GM20431 (cell line): ENCODE results near the gene FUT9.

ENCODE experiments used
- in situ Hi-C: fragments of 300-500 bp; cut with MseI, MboI; formaldehyde crosslinking; loops from one replicate; pipeline ENCODE4 v1.15.0; 2020; ENCODE audit warnings: low sequenced_read_pairs; ENCODE audit not compliant: unreplicated experiment

Gene FUT9

DNA sequence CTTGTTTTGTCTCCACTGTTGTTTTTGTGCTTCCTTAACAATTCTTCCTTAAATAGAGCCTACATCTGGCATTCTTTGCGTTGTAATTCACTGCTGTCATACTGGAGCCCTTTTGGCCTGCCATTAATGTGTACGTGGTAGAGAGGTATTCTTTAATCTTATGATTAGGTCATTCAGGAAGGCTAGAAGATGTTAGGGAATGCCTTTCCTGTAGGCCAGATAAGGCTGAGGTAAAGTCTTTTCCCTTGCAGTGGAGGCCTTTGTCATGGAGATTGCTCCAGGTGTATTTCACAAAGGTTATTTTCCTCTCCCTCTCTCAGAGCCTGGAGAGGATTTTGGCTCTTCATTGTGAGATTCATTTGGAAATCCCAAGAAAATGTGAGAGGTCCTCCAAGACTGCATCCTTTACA, 146.9 kb downstream of the FUT9 start:
- in situ Hi-C loops: no loop called here

DNA sequence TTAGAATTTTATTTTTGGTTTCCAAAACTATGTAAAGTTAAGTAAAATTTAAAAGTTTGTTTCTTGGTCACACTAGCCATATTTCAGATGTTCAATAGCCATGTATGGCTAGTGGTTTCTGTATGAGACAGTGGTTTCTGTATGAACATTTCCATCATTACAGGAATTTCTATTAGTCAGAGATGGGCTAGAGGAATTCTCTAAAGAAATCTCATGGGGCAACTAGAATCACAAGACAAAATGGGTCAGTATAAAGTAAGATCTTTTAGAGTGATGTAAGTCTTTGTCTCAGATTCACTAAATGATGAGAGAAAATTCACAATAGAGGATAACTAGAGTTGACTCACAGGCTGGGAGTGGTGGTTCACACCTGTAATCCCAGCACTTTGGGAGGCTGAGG, 149.0 kb downstream of the FUT9 start:
- in situ Hi-C loops: no loop called here

DNA sequence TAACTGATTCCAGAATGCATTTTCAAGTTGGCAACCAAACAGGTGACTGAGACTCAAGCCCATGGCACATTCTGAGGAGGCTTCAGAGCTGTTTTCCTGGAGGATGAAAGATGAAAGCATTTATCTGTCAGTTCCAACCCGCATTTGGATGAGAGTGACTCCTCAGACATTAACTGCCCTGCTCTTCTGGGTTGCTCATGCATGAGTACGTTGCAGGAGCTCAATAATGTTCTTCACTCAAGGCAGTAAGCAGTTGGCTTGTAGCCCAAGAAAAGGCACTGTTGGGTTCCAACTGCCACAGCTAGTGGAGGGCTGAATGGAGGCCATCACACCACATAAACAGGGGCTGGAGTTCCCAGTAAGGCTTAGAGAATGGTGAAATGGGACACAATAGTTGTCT, 155.3 kb downstream of the FUT9 start:
- in situ Hi-C loops: no loop called here

DNA sequence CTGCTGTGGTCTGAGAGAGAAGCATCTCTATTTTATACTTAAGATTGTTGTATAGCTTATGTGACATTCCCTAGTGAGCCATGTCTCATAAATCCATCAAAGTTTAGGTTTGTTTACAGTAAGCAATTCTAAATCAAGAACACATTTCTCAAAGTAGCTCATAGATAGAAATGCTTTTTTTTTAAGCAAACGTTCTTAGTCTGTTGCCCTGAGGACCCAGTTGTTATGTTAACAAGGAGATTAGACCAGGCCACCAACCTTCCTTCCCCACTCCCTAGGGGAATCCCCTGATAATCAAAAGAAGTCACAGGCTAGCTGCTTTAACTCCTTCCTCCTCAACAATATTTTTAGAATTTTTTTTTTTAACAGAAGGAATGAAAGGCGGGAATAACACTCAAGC, 169.0 kb downstream of the FUT9 start:
- in situ Hi-C loops: no loop called here

DNA sequence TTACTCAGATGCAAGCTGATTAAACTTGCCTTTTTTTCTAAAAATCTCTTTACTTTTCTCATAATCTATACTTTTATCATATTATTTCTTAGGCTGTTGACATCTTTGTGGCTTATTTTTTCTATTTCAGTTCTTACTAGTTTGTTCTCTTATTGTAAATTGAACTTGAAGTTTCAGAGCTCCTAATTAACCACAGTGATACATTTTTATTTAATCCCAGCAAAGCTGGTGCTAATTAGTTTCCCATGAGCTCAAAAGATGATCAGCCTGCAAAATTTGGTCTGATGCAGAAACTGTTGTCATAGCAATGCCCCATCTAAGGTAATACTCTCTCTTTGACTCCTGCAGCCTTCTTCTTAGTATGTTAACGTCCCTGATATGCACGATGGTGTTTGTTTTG, 170.3 kb downstream of the FUT9 start:
- in situ Hi-C loops: no loop called here

DNA sequence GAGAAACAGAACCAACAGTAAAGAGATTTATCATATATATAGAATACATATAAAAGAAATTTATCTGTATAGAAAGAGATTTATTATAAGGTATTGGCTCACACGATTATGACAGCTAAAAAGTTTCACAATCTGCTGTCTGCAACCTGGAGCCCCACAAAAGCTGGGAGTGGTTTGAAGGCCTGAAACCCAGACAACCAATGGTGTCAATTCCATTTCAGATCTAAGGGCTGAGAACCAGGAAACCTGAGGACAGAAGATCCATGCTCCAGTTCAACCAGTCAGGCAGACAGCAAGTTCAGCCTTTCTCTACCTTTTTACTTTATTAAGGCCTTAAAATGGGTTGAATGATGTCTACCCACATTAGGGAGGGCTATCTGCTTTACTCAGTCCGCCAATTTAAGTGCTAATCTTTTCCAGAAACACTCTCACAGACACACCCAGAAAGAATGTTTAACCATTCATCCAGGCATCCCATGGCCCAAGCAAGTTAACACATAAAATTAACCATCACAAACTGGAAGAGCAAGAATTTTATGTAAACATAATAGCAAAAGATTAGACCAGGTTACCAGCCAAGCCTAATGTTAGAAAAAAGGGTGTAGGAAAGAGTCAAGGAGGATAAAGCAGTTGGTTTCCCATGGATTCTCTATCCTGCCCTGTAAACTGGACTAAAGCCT, 170.9 kb downstream of the FUT9 start:
- in situ Hi-C loops: no loop called here

DNA sequence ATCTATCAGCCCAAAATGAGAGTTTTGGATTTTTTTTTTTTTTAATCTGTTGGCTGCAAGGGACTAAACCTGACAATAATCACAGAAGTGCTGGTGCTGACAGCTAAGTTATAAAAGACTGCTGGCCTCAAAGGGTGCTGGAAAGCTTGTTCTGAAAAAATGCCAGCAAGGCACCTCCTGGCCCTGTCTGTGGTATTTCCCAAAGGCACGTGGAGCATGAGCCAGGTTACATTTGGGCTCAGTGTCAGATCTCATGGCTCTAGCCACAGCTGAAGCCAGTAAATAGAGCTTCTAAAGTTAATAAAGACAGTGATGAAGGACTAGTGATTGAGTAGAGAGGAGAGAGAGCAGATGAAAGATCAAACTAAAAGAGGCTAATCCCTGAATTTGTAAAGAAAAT, 178.9 kb downstream of the FUT9 start:
- in situ Hi-C loops: no loop called here

DNA sequence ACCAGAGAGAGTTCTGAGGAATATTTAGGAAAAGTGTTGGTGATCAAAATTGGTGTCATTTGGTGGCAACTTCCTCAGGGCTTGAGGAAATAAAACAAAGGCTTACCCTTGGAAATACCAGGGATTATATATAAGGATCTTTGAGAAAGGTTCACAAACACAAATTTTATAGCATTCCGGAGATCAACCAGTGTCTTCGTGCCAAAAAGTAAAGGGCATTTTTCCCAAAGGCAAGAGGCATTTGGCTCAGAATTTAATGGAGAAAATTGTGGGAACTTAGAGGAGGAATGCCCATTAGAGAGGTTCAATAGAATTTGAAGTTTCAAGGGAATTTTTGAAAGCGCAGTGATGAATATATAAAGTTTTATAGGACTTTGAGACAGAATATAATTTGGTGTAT, 179.5 kb downstream of the FUT9 start:
- in situ Hi-C loops: no loop called here

DNA sequence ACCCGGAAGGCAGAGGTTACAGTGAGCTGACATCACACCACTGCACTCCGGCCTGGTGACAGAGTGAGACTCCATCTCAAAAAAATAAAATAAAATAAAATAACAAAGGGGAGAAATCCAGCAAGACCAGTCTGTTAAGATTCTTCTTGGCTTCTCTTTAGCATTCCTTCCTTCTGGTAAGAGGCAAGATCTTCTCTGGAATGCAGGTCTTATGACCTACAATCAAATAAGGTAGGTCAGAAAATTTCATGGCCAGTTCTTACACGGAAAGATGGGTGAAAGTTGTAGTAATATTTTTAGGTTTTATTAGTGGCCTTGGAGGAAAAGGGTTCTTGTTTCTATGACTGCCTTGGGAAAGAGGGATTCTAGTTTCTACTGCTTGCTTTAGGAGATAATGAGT, 180.9 kb downstream of the FUT9 start:
- in situ Hi-C loops: no loop called here

DNA sequence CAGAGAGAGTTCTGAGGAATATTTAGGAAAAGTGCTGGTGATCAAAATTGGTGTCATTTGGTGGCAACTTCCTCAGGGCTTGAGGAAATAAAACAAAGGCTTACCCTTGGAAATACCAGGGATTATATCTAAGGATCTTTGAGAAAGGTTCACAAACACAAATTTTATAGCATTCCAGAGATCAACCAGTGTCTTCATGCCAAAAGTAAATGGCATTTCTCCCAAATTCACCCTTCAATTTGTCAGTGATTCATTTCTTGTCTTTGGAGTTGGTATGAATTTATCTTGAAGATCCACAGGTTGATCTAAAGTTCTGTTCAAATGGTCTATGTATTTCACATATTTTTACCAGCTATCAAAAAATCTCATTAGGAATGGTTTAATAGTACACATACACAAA, 181.5 kb downstream of the FUT9 start:
- in situ Hi-C loops: no loop called here

DNA sequence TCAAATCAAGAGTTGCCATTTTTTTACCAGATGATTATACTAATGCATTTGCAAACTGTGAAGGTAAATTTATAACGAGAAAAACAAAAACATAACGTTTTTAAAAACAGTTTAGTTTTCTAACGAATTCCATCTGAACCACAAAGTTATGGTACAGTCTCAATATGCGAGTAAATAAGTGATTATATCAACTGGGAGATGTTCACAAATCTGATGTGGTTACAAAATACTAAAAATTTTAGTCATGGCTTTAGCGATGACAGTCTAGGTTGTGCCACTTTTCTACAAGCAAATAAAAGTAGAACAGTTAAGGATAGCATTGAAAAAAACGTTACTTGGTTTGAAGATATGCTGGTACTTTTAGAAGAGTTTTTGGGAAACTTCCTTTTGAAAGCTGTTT, 186.8 kb downstream of the FUT9 start:
- in situ Hi-C loops: no loop called here

DNA sequence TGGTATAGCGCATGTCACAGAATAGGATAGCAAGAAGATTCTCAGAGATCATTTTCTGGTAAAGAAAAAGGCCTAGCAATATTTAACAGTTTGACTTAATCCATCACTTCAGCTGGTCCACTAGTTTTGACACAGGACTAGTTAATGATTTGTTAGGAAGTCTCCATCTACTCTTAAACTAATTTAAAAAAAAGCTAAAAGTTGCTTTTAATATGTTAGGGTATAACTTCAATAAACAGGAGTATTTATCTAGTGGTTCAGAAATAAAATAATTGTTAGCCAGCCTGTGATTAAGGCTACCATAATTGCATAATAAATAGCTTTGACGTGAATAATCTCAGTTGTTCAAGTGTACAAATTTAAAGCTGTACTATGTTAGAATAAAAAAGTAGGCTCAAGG, 195.6 kb downstream of the FUT9 start:
- in situ Hi-C loops: no loop called here

DNA sequence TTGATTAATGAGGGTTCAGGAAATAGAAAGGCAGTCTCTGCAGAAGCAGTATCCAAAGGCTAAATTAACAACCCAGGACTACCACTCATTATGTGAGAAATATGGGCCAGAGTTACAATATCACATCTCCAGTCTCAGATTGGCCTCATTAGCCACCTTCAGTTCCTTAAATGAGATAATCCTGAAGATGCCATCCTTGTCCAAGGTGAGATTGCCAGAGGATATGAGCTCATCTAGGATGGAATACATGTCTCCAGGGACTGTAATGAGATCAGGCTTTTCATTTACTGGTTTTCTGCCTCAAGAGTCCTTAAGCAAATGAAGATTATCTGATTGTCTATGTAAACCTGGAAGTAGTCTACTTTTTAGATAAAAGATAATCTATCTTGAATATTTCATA, 196.3 kb downstream of the FUT9 start:
- in situ Hi-C loops: no loop called here

DNA sequence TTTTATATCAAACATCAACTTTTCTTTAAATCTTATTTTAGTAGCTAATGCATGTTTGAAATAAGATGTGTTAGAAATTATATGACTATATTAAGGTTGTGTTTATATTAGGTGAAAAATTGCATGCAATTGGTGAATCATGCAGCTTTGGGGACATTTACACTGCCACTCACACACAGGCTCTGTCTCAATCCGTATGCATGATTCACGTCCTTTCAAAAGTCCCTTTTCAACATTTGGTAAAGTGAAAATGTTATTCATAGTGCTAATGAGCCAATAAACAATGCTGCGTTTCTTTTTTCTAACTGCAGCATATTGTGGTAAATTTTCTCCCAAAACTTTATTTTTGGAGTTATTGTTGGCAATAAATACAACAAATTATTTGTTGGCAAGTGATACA, 198.0 kb downstream of the FUT9 start:
- in situ Hi-C loops: no loop called here

DNA sequence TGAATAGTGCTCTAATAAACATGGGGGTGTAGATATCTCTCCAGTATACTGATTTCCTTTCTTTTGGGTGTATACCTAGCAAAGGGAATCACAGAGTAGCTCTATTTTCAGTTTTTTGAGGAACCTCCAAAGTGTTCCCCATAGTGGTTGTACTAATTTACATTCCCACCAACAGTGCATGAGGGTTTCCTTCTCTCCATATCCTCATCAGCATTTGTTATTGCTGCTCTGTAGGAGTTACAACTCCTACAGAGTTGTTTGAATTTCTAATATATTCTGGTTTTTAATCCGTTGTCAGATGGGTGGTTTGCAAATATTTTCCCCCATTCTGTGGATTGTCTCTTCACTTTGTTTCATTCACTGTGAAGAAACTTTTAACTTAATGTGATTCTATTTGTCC, 207.9 kb downstream of the FUT9 start:
- in situ Hi-C loops: no loop called here

DNA sequence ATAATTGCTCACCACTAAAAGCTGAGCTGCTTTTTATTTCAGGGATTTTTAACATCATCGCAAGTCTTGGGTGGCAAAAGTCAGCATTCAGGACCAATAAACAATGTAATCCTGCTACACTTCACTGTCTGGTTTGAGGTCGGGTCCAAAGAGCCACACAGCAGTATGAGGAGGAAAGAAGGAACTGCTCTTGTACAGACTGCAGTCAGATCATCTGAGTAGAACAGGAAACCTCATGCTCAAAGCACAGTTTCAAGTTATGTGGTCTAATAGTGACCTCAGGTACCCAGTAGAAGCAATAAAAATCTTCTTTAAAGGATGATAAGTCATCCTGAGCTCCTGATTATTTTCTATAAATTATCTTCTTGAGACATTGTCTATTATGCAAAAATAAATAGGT, 211.4 kb downstream of the FUT9 start:
- in situ Hi-C loops: no loop called here

DNA sequence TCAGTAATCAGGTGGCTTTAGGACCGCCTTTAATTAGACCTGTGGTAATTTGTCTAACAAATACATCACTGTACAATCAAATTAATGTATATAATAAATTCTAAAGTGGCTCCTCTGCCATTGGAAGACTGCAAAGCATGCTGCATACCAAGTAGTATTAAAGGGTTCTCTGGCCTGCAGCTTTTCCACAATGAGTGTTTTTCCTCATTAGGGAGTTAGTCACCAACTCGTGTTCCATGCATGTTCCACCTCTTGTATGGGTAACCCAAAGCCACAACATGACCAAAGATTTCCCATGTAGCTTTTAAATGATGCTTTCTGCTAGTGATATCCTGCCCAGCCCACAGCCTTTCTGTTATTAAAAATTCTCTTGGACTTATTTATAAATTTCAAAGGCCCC, 218.7 kb downstream of the FUT9 start:
- in situ Hi-C loops: no loop called here

DNA sequence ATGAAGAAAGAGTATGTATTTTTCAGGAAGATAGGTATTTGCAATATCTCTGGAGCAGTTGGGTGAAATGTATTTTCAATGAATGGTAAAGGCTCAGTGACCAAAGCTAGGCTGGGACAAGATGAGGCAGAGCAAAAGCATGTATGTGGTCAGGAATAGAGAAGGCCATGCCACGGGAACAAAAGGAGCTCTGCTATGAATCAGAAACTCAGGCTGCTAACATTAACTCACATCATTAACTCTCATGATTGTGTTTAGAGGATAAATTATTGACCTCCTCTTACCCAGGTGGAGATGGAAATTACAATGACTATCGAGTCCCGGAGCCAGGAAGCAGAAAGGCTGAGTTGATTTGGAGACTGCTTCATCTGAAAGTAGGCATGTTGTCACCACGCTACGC, 220.2 kb downstream of the FUT9 start:
- in situ Hi-C loops: no loop called here

DNA sequence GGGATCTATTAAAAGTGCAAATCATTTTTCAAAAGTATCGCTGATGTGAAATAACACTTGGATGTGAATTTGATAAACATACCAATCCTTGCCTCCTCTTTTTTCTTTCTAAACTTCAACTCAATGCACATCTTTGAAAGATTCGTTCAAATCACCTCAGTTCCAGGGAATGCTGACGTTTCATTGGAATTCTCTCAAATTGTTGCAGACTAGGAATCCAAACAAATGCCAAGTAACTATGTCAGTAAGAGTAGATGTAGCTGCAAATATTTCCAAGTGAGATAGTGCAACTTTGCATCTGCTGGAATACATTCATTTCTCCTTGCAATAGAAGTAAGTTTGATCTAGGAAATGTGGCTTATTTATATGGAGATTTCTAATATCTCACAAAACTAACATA, 220.7 kb downstream of the FUT9 start:
- in situ Hi-C loops: no loop called here

DNA sequence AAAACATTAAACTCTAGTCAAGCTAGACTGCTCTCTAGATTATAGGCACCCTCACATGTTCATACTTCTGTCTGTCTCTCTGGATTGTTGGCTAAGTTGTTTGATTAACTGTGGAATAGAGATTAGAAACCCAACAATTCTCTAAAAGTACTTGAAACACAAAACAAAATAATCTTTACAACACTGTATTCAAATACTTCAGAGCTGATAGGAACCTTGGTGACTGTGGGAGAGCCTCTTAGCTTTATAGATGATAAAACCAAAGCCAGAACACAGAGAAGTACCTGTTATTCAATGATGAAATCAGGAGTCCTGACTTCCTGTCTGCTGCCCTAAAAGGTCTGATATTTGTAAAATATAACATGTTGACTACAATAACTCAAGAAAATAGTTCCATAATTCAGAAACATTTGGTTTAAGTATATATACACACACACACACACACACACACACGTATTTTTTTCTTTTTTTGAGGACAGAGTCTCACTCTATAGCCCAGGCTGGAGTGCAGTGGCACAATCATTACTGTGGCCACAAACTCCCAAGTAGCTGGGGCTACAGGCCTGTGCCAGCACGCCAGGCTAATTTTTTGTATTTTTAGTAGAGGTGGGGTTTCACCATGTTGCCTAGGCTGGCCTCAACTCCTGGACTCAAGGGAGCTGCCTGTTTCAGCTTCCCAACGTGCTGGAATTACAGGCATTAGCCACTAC, 222.0 kb downstream of the FUT9 start:
- in situ Hi-C loops: no loop called here

DNA sequence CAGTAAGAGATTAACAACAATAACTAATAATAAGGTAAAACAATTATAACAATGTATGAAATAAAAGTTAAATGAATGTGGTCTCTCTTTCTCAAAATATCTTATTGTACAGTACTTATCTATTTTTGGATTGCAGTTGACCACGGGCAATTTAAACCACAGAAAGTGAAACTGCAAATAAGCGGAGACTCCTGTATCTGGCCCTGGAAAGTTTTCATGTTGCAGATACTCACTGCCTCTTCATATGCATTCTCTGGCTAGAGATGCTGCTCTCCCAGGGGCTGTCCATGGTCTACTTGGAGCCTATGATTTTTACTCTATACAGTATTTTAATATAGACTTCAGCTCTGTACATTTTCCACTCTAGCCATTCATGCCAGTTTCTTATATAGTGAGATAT, 230.8 kb downstream of the FUT9 start:
- in situ Hi-C loops: no loop called here

DNA sequence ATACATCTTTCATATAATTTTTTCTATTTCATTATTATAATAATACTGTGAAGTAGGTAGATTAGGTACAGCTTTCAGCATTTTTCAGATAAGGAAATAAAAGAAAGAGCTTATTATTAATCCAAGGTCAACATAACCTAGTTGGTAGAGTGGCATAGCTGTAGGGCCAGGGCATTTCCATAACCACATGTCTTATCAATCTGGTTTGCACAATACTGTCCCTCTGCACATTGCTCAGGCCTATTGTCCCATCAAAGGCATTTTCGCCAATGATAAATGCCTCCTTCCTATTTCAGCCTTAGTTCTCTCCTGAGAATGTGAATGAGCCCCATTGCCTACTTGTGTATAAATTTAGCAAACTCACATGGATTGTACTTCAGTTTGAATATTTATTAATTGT, 234.0 kb downstream of the FUT9 start:
- in situ Hi-C loops: no loop called here
